ENCODE data around the gene ZNF646.

ZNF646 gene

GRCh38 chr16:31089199-31089598, 15.0 kb downstream of the ZNF646 start:
- peaks cover 13% of the 10 kb centered on the region for H3K36me3 ChIP-seq (replicated peaks; ENCODE audit: low read depth, low read length)
- no peak overlapping the region for H3K9ac ChIP-seq (ENCODE audit: low read length)

DNA sequence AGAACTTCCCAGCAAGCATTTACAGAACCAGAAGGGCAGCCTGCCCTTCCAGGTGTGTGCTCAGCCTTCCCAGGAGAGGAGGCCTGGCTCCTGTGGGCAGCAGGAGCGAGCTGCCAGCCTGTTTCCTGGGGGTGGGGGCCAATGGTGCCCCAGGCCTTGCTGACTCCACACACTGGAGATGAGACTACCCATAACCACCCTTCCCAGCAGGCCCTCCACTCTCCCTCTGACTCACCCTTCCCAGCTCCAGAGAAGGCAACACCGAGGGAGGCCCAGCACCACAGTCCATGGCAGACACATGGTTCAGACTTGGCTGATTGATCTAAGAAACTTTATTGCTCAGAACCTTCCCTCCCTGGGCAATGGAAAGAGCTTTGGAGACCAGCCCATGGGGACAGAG, 16.3 kb downstream of the ZNF646 start:
- Histone ChIP-seq H3K9me3 (ENCODE audit: insufficient read depth, low read length) (no peaks in the 10 kb centered on the region), H3K9ac (ENCODE audit: low read length) (no peak overlapping the region), H3K4me1 (ENCODE audit: low read length) (peaks cover 9% of the 10 kb centered on the region), H3K4me2 (ENCODE audit: low read length) (no peak overlapping the region), H2AFZ (ENCODE audit: low read depth, low read length) (no peak overlapping the region), H3K79me2 (ENCODE audit: low read length) (peaks cover 39% of the 10 kb centered on the region), H3K27ac (ENCODE audit: low read length) (no peak overlapping the region), H3K27me3 (ENCODE audit: low read depth, low read length) (no peaks in the 10 kb centered on the region), H3K36me3 (replicated peaks; ENCODE audit: low read depth, low read length) (peaks cover 13% of the 10 kb centered on the region), H4K20me1 (ENCODE audit: insufficient read depth, low read length) (peaks cover 4% of the 10 kb centered on the region; the same call in 1 of the 2 replicates), H3K4me3 (ENCODE audit: low read length) (no peak overlapping the region)
- TF ChIP-seq EZH2phosphoT487 (IDR thresholded peaks at IDR 0.05; ENCODE audit: low read depth): no peak
- TF ChIP-seq, protein P1, sequence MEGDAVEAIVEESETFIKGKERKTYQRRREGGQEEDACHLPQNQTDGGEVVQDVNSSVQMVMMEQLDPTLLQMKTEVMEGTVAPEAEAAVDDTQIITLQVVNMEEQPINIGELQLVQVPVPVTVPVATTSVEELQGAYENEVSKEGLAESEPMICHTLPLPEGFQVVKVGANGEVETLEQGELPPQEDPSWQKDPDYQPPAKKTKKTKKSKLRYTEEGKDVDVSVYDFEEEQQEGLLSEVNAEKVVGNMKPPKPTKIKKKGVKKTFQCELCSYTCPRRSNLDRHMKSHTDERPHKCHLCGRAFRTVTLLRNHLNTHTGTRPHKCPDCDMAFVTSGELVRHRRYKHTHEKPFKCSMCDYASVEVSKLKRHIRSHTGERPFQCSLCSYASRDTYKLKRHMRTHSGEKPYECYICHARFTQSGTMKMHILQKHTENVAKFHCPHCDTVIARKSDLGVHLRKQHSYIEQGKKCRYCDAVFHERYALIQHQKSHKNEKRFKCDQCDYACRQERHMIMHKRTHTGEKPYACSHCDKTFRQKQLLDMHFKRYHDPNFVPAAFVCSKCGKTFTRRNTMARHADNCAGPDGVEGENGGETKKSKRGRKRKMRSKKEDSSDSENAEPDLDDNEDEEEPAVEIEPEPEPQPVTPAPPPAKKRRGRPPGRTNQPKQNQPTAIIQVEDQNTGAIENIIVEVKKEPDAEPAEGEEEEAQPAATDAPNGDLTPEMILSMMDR (IDR thresholded peaks at IDR 0.05; ENCODE audit: low read depth, low read length): no peak

More at GRCh38 chr16:31089199-31089598, 15.0 kb downstream of the ZNF646 start:
- H3K4me1 ChIP-seq (ENCODE audit: low read length): peaks cover 4% of the 10 kb centered on the region
- H3K27ac ChIP-seq (ENCODE audit: low read length): no peak overlapping the region
- no peak overlapping the region for H2AFZ ChIP-seq (ENCODE audit: low read depth, low read length)
- H3K4me3 ChIP-seq (ENCODE audit: low read length): no peak overlapping the region
- H3K9me3 ChIP-seq (ENCODE audit: insufficient read depth, low read length): no peaks in the 10 kb centered on the region
- peaks cover 4% of the 10 kb centered on the region; the same call in 1 of the 2 replicates for H4K20me1 ChIP-seq (ENCODE audit: insufficient read depth, low read length)
- H3K27me3 ChIP-seq (ENCODE audit: low read depth, low read length): no peaks in the 10 kb centered on the region
- TF ChIP-seq EZH2phosphoT487 (IDR thresholded peaks at IDR 0.05; ENCODE audit: low read depth): no peak
- H3K79me2 ChIP-seq (ENCODE audit: low read length): peaks cover 34% of the 10 kb centered on the region
- no peak overlapping the region for H3K4me2 ChIP-seq (ENCODE audit: low read length)

DNA sequence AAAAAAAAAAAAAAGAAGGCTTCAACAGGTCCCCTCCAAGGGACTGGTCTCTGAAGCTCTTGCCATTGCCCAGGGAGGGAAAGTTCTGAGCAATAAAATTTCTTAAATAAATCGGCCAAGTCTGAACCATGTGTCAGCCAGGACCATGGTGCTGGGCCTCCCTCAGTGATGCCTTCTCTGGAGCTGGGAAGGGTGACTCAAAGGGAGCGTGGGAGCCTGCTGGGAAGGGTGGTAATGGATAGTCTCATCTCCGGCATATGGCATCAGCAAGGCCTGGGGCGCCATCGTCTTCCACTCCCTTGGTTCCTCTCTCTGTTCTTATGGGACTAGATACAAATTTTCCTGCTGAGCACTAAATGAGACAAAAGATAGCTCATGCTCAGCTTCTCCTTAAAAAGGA, 18.1 kb downstream of the ZNF646 start:
- Histone ChIP-seq H2AFZ (ENCODE audit: low read depth, low read length) (no peak overlapping the region), H3K9ac (ENCODE audit: low read length) (no peak overlapping the region), H3K27ac (ENCODE audit: low read length) (no peak overlapping the region), H3K4me1 (ENCODE audit: low read length) (peaks cover 12% of the 10 kb centered on the region), H4K20me1 (ENCODE audit: insufficient read depth, low read length) (0 out of 2 replicates have a peak, but pooled peaks cover 4% of the 10 kb centered on the region), H3K4me2 (ENCODE audit: low read length) (no peak overlapping the region), H3K9me3 (ENCODE audit: insufficient read depth, low read length) (no peaks in the 10 kb centered on the region), H3K79me2 (ENCODE audit: low read length) (peaks cover 39% of the 10 kb centered on the region), H3K36me3 (replicated peaks; ENCODE audit: low read depth, low read length) (peaks cover 11% of the 10 kb centered on the region), H3K4me3 (ENCODE audit: low read length) (no peak overlapping the region), H3K27me3 (ENCODE audit: low read depth, low read length) (no peaks in the 10 kb centered on the region)
- TF ChIP-seq EZH2phosphoT487 (IDR thresholded peaks at IDR 0.05; ENCODE audit: low read depth): no peak
- TF ChIP-seq, protein P1 (IDR thresholded peaks at IDR 0.05; ENCODE audit: low read depth, low read length): no peak

GRCh38 chr16:31093132-31093703, 19.0 kb downstream of the ZNF646 start:
- H3K27ac ChIP-seq (ENCODE audit: low read length): no peak overlapping the region

More at GRCh38 chr16:31093132-31093703, 19.0 kb downstream of the ZNF646 start:
- no peak for TF ChIP-seq EZH2phosphoT487 (IDR thresholded peaks at IDR 0.05; ENCODE audit: low read depth)
- TF ChIP-seq, protein P1 (IDR thresholded peaks at IDR 0.05; ENCODE audit: low read depth, low read length): no peak
- peak overlapping the region; percentile 85 for H3K9ac ChIP-seq (ENCODE audit: low read length)
- peak overlapping the region; percentile 85 for H3K4me3 ChIP-seq (ENCODE audit: low read length)
- no peak overlapping the region for H2AFZ ChIP-seq (ENCODE audit: low read depth, low read length)
- H4K20me1 ChIP-seq (ENCODE audit: insufficient read depth, low read length): 0 out of 2 replicates have a peak, but pooled peaks cover 4% of the 10 kb centered on the region
- peak overlapping the region; percentile 80 for H3K4me2 ChIP-seq (ENCODE audit: low read length)
- no peaks in the 10 kb centered on the region for H3K27me3 ChIP-seq (ENCODE audit: low read depth, low read length)
- H3K9me3 ChIP-seq (ENCODE audit: insufficient read depth, low read length): no peaks in the 10 kb centered on the region
- H3K79me2 ChIP-seq (ENCODE audit: low read length): peaks cover 39% of the 10 kb centered on the region
- H3K4me1 ChIP-seq (ENCODE audit: low read length): peaks cover 12% of the 10 kb centered on the region
- peaks cover 11% of the 10 kb centered on the region for H3K36me3 ChIP-seq (replicated peaks; ENCODE audit: low read depth, low read length)

All from OCI-LY3 (cell line).